22Rv1 (cell line): ENCODE data around the gene BEGAIN.

ENCODE experiments used
- H3K27ac ChIP-seq: fragments of 450-650 bp; 2 replicates; pipeline ENCODE4 v1.5.1; 2017
- ZFX ChIP-seq: fragments of 450-650 bp; IDR thresholded peaks from 2 replicates; pipeline ENCODE4 v1.6.1; 2017; ENCODE audit warnings: antibody characterized with exemption, borderline replicate concordance
- TF ChIP-seq, protein P1 (sequence below): fragments of 450-650 bp; IDR thresholded peaks from 2 replicates; pipeline ENCODE4 v1.5.1; 2017; ENCODE audit warnings: mild to moderate bottlenecking

BEGAIN gene

DNA sequence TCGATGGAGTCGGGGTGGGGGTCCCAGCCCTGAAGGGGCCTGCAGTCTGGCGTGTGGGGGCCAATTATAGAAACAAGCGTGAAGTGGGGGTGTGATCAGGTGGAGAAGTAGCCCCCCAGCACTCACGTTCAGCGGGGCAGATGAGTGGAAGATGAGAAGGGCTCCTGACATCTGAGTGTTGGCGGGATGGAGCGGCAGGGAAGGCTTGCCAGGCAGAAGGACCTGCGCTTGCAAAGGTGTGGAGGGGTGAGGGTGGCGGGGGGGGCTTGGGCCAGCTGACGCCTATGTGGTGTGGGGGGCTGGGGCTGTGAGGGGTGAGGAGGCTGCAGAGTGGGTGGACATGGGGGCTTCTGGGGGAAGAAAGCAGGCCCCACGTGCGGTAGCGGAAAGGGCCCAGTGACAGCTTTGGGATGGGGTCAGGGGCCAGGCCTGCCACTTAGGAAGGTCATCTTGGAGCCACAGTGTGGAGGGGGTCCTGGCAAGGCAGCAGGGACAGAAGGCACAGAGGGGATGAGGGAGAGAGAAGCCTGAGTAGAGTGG lies 22.2 kb upstream of the BEGAIN start:
- H3K27ac ChIP-seq = no peak overlapping the region
- no peak for TF ChIP-seq ZFX
- TF ChIP-seq, protein P1, sequence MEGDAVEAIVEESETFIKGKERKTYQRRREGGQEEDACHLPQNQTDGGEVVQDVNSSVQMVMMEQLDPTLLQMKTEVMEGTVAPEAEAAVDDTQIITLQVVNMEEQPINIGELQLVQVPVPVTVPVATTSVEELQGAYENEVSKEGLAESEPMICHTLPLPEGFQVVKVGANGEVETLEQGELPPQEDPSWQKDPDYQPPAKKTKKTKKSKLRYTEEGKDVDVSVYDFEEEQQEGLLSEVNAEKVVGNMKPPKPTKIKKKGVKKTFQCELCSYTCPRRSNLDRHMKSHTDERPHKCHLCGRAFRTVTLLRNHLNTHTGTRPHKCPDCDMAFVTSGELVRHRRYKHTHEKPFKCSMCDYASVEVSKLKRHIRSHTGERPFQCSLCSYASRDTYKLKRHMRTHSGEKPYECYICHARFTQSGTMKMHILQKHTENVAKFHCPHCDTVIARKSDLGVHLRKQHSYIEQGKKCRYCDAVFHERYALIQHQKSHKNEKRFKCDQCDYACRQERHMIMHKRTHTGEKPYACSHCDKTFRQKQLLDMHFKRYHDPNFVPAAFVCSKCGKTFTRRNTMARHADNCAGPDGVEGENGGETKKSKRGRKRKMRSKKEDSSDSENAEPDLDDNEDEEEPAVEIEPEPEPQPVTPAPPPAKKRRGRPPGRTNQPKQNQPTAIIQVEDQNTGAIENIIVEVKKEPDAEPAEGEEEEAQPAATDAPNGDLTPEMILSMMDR = no peak

DNA sequence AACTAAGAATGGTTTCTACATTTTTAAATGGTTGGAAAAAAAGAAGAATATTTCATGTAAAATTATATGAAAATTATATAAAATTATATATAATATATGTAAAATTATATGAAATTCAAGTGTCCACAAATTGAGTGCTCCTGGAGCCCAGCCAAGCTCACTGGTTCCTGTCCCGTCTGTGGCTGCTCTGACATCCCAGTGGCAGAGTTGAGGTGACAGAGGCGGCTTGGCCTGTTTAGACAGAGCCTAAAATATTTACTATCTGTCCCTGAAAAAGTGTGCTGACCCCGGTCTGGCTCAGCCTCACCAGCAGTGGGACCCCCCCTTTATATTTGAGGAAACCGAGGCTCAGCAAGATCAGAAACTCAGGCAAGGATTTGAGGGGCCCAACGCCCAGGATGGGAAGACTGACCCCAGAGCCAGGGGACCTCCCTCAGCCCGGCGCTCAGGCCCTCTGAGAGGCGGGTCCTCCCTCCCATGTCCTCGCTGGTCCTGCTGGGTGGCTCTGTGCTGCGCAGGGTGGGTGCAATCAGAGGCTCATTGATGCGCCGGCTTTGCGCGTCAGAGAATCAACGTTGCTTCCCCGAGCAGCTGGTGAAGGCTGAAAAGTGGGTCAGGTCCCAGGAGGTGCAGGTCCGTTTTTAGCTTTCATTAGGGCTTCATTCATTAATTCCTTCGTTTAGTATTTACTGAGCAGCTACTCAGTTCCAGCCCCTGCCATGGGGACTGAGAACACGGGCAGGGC lies 21.5 kb upstream of the BEGAIN start:
- H3K27ac ChIP-seq = no peak overlapping the region
- no peak for TF ChIP-seq ZFX
- TF ChIP-seq, protein P1 = no peak

DNA sequence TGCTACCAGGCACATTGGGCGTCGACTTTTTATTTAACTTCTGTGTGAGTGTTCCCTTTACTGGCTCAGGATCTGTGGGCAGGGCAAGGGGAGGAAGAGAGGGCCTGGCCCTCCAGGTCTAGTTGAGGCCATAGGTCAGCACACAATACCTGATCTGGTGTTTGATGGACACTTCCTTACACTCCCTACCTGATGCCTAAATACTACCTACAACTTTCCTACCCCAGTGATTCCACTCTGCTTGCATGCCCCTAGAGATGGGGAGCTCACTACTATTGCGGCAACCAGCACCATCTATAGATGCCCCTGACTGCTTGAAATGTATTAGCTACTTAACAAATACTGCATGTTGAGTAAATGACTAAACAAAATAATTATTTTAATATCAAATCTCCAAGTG lies 20.8 kb upstream of the BEGAIN start:
- H3K27ac ChIP-seq = no peak overlapping the region
- no peak for TF ChIP-seq ZFX
- TF ChIP-seq, protein P1 = no peak

DNA sequence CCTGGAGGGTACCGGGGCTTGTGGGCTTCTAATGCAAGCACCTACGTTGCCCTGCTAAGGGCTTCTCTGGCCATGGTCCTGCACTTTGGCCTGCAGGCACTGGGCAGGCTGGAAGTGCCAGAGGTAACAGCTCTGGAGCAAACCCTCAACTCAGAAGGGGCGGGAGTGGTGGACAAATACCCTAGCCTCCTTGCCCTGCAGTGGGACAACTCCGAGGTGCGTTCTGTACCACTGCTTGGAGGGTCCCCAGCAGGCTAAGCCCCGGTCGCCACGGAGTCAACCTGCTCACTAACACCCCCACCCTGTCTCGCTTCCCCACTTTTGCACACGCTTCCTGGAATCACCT lies 20.4 kb upstream of the BEGAIN start:
- TF ChIP-seq, protein P1 = no peak
- no peak for TF ChIP-seq ZFX
- no peak overlapping the region for H3K27ac ChIP-seq

DNA sequence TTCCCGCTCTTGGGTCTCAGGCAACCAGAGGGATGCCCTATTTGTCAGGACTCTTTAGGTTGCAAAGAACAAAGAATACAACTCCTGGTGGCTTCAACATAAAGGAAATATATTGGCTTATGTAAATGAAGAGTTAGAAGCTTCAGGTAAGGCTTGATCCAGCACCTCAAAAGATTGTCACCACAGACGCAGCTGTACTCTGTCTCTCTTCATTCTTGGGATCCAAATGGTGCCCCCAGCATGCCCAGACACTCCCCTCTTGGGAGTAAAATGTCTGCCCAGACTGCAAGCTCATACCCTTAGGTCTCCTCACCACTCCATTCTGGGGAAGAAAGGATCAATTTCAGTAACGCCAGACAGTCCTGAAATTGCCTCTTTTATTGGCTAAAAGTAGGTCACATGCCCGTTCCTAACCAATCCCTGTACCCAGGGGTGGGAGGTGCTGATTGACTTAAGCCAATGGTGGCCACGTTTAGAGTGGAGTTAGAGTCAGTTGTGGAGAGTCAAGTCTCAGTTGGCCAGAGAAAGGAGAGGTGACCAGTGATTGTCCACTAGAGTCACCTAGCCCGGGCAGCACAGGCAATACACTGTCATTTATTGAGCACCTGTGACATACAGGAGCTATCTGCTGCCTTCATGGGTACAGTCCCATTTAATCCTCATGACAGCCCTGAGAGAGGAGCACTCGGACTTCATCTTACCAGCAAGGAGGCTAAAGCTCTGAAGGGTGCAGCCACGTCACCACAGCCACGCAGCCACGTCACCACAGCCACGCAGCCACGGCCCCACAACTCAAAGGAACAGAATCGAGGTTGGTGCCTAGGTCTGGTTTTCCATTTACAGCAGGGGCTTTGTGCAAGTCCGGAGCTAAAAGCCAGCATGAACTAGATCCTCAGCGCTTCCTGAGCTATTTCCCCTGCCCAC lies 19.7 kb upstream of the BEGAIN start:
- no peak for TF ChIP-seq ZFX
- TF ChIP-seq, protein P1 = no peak
- no peak overlapping the region for H3K27ac ChIP-seq

DNA sequence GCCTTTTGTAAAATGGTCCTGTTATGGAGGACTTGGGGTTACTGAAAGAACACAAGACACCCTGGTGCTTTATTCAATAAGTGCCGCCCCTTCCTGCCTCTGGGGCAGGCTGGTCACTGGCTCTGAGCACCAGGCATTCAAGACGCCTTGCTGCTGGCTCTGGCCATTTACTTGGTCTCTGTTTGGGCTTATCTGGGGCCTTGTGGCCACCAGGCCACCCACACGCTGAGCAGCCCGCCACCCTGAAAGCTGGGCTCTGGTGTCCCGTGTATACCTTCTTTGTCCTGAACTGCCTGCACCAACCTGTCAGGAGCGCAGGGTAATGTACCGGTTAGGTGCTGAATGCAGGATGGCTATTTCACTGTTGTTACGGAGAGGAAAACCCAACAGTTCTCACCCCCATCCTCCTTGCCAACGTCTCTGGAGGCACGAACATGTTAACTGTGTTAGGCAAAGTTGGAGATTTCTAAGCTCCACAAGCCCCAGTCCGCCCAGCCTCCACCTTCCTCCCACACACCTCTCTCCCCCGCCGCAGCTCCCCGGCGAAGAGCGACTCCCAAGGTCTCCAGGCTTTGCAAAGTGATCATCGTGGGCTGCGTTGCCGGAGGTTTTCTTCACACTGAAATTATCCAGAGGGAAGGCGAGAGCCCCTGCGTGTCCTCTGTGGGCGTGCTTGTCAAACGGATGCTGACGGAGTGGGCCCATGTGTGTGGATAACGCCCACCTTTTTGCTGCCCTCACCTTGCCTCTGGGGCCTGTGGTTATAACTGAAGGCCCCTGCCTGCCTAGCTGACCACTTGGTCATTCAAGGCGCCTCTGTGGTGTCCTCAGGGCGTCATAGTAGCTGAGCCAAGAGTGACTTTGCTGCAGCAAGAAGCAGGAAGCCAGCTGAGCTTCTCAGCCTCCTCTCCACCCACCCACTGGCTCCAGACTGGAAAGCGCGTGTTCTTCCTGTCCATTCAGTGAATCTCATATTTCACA lies 18.8 kb upstream of the BEGAIN start:
- no peak overlapping the region for H3K27ac ChIP-seq
- TF ChIP-seq ZFX = no peak
- TF ChIP-seq, protein P1 = no peak
